Measurements from ENCODE around the gene PIK3IP1.

The PIK3IP1 gene

DNA sequence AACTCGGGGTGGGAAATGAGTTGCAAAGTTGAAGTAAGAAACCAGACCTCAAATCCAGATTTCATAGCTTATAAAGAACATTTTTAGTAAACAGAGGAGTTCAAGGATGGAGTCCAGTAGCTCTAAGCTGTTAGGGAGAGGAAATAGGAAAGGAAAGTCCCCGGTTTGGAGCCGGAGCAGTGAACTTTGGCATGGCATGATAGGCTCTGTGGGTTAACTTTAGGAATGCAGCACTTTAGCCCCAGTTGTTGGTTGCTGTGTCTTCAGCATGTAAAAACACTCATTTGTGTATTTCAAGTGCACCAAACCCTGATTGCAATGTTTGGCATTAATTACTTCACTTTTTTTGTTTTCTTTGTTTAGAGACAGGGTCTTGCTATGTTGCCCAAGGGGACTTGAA lies 8.6 kb upstream of the PIK3IP1 start:
- H3K79me2 ChIP-seq (ENCODE audit: insufficient read depth, low read length), result no peaks in the 10 kb centered on the region
- no peak overlapping the region for H2AFZ ChIP-seq (ENCODE audit: low read depth, low read length, severe bottlenecking)
- no peak overlapping the region for H3K27ac ChIP-seq (ENCODE audit: low read depth, low read length)
- no peak overlapping the region for H3K4me3 ChIP-seq (ENCODE audit: insufficient read depth, low read length, poor library complexity, severe bottlenecking)
- no peaks in the 10 kb centered on the region for H3K9me3 ChIP-seq (ENCODE audit: insufficient read depth, low read length)
- H3K9ac ChIP-seq (ENCODE audit: low read length), result no peak overlapping the region
- H3K27me3 ChIP-seq (ENCODE audit: low read length), result no peaks in the 10 kb centered on the region
- no peaks in the 10 kb centered on the region for H3K9me2 ChIP-seq (replicated peaks; ENCODE audit: insufficient read depth, low read length)
- no peaks in the 10 kb centered on the region for H3K36me3 ChIP-seq (ENCODE audit: low read length)
- no peak for TF ChIP-seq EZH2phosphoT487 (conservative IDR thresholded peaks at IDR 0.05; ENCODE audit: low read length)
- TF ChIP-seq, protein P1, sequence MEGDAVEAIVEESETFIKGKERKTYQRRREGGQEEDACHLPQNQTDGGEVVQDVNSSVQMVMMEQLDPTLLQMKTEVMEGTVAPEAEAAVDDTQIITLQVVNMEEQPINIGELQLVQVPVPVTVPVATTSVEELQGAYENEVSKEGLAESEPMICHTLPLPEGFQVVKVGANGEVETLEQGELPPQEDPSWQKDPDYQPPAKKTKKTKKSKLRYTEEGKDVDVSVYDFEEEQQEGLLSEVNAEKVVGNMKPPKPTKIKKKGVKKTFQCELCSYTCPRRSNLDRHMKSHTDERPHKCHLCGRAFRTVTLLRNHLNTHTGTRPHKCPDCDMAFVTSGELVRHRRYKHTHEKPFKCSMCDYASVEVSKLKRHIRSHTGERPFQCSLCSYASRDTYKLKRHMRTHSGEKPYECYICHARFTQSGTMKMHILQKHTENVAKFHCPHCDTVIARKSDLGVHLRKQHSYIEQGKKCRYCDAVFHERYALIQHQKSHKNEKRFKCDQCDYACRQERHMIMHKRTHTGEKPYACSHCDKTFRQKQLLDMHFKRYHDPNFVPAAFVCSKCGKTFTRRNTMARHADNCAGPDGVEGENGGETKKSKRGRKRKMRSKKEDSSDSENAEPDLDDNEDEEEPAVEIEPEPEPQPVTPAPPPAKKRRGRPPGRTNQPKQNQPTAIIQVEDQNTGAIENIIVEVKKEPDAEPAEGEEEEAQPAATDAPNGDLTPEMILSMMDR (IDR thresholded peaks at IDR 0.05; ENCODE audit: insufficient read depth, low read length, poor library complexity, severe bottlenecking), result no peak
- peaks cover 8% of the 10 kb centered on the region; the same call in 1 of the 2 replicates for H3F3A ChIP-seq (ENCODE audit: insufficient read depth)
- no peak overlapping the region for H3K4me2 ChIP-seq (ENCODE audit: low read depth, low read length, poor library complexity, severe bottlenecking)
- H4K20me1 ChIP-seq (ENCODE audit: low read depth, low read length), result no peaks in the 10 kb centered on the region

DNA sequence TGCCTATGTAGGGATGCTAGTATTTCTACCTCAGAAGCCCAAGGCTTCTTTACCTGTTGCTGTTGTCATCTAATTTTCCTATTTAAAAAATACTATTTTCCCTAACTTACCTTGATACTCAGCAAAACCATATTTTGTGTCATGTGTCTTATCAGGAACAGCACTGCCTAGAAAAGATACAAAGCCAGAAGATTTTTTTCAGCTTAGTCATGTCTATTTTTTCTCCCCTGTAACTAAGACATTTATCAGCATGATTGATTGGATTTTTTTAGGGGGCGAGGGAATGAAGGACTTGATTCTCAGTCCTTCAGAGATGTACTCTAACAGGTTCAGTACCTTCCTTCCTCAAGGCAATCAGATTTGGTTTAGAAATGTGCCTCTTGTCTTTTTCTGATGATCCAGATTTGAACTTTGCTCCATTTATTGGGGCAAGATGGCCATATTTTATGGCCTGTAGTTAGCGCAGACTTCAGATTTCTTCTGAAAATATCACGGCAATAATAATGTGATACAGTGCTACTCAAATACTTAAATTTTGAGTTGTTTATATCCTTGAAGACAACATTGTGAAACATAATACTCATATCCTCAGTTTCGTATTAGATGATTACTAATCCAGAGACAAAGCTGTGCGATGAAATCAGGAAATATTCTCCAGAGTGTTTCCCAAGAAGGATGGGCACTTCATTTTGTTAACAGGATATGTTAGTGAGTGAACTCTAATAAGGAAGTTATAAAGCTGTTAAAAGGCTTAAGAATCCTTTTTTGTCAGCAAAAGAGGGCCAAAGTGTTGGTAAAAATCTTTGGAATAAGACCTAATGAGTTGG lies 3.8 kb upstream of the PIK3IP1 start:
- H3K9me3 ChIP-seq (ENCODE audit: insufficient read depth, low read length), result no peaks in the 10 kb centered on the region
- H3K27me3 ChIP-seq (ENCODE audit: low read length), result no peaks in the 10 kb centered on the region
- TF ChIP-seq, protein P1 (IDR thresholded peaks at IDR 0.05; ENCODE audit: insufficient read depth, low read length, poor library complexity, severe bottlenecking), result no peak
- TF ChIP-seq EZH2phosphoT487 (conservative IDR thresholded peaks at IDR 0.05; ENCODE audit: low read length), result no peak
- no peaks in the 10 kb centered on the region for H4K20me1 ChIP-seq (ENCODE audit: low read depth, low read length)
- no peaks in the 10 kb centered on the region for H3K36me3 ChIP-seq (ENCODE audit: low read length)
- H3K4me2 ChIP-seq (ENCODE audit: low read depth, low read length, poor library complexity, severe bottlenecking), result no peak overlapping the region
- no peak overlapping the region for H2AFZ ChIP-seq (ENCODE audit: low read depth, low read length, severe bottlenecking)
- H3F3A ChIP-seq (ENCODE audit: insufficient read depth), result peaks cover 17% of the 10 kb centered on the region; the same call in 1 of the 2 replicates
- H3K9ac ChIP-seq (ENCODE audit: low read length), result no peak overlapping the region
- H3K27ac ChIP-seq (ENCODE audit: low read depth, low read length), result no peak overlapping the region
- H3K79me2 ChIP-seq (ENCODE audit: insufficient read depth, low read length), result no peaks in the 10 kb centered on the region
- no peak overlapping the region for H3K4me3 ChIP-seq (ENCODE audit: insufficient read depth, low read length, poor library complexity, severe bottlenecking)
- H3K9me2 ChIP-seq (replicated peaks; ENCODE audit: insufficient read depth, low read length), result no peaks in the 10 kb centered on the region

DNA sequence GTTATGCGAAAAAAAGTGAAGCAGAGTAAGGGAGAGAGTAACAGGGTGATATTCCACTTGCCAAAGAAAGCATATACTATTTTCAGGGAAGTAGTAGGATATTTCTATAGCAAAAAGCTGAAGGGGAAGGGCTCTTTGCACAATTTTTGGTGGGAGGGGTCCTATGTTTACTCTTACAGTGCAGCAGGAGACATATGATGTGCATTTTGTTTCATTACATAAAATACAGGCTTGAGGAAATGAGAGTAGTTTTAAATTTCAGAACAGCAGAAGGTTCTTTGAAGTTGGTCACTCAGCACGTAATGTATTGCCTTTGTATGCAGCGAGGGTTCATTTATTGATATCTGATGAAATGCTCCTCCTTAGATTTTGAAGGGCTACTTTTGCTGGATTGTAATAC lies 3.1 kb upstream of the PIK3IP1 start:
- no peaks in the 10 kb centered on the region for H4K20me1 ChIP-seq (ENCODE audit: low read depth, low read length)
- no peaks in the 10 kb centered on the region for H3K9me3 ChIP-seq (ENCODE audit: insufficient read depth, low read length)
- no peak for TF ChIP-seq EZH2phosphoT487 (conservative IDR thresholded peaks at IDR 0.05; ENCODE audit: low read length)
- peaks cover 18% of the 10 kb centered on the region; the same call in 1 of the 2 replicates for H3F3A ChIP-seq (ENCODE audit: insufficient read depth)
- no peak overlapping the region for H3K27ac ChIP-seq (ENCODE audit: low read depth, low read length)
- no peak overlapping the region for H2AFZ ChIP-seq (ENCODE audit: low read depth, low read length, severe bottlenecking)
- H3K36me3 ChIP-seq (ENCODE audit: low read length), result no peaks in the 10 kb centered on the region
- H3K4me3 ChIP-seq (ENCODE audit: insufficient read depth, low read length, poor library complexity, severe bottlenecking), result no peak overlapping the region
- no peak overlapping the region for H3K4me2 ChIP-seq (ENCODE audit: low read depth, low read length, poor library complexity, severe bottlenecking)
- H3K79me2 ChIP-seq (ENCODE audit: insufficient read depth, low read length), result no peaks in the 10 kb centered on the region
- H3K27me3 ChIP-seq (ENCODE audit: low read length), result no peaks in the 10 kb centered on the region
- no peaks in the 10 kb centered on the region for H3K9me2 ChIP-seq (replicated peaks; ENCODE audit: insufficient read depth, low read length)
- H3K9ac ChIP-seq (ENCODE audit: low read length), result no peak overlapping the region

Measured in SU-DHL-6 (cell line).